ENCODE measurements around the gene KANTR.

KANTR gene

GRCh38 chrX:53084863-53085262 is 9.1 kb upstream of the KANTR start:
- no peak for TF ChIP-seq CTCF (IDR thresholded peaks at IDR 0.05; ENCODE audit: low read length)
- no peak for TF ChIP-seq EZH2 (optimal IDR thresholded peaks at IDR 0.05; ENCODE audit: low read depth, low read length)
- TF ChIP-seq EZH2phosphoT487 (IDR thresholded peaks at IDR 0.05; ENCODE audit: low read length), result no peak
- Histone ChIP-seq H3K4me2 (ENCODE audit: low read depth, low read length) (no peak overlapping the region), H4K20me1 (ENCODE audit: insufficient read depth, low read length) (no peaks in the 10 kb centered on the region), H3K9ac (ENCODE audit: low read length) (no peak overlapping the region), H3K79me2 (ENCODE audit: low read length) (no peaks in the 10 kb centered on the region), H3F3A (ENCODE audit: insufficient read depth, low read length) (no peaks in the 10 kb centered on the region), H3K27me3 (replicated peaks; ENCODE audit: insufficient read depth, low read length) (no peaks in the 10 kb centered on the region), H3K36me3 (replicated peaks; ENCODE audit: insufficient read depth, low read length) (no peaks in the 10 kb centered on the region), H3K4me3 (ENCODE audit: low read length) (no peak overlapping the region), H3K4me1 (ENCODE audit: low read length) (no peaks in the 10 kb centered on the region), H3K9me3 (replicated peaks; ENCODE audit: insufficient read depth, low read length) (no peaks in the 10 kb centered on the region), H2AFZ (ENCODE audit: low read length) (no peak overlapping the region), H3K27ac (ENCODE audit: low read length) (no peak overlapping the region), H3K9me2 (replicated peaks; ENCODE audit: insufficient read depth, low read length) (no peaks in the 10 kb centered on the region)
- DNase-seq, result no peak

DNA sequence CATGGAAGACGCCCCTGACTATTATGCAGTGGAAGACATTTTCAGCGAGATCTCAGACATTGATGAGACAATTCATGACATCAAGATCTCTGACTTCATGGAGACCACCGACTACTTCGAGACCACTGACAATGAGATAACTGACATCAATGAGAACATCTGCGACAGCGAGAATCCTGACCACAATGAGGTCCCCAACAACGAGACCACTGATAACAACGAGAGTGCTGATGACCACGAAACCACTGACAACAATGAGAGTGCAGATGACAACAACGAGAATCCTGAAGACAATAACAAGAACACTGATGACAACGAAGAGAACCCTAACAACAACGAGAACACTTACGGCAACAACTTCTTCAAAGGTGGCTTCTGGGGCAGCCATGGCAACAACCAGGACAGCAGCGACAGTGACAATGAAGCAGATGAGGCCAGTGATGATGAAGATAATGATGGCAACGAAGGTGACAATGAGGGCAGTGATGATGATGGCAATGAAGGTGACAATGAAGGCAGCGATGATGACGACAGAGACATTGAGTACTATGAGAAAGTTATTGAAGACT is 8.2 kb upstream of the KANTR start:
- H3K27ac ChIP-seq (ENCODE audit: low read length), result no peak overlapping the region
- TF ChIP-seq EZH2 (optimal IDR thresholded peaks at IDR 0.05; ENCODE audit: low read depth, low read length) (no peak), CTCF (IDR thresholded peaks at IDR 0.05; ENCODE audit: low read length) (no peak), EZH2phosphoT487 (IDR thresholded peaks at IDR 0.05; ENCODE audit: low read length) (no peak)
- H3K4me3 ChIP-seq (ENCODE audit: low read length), result no peak overlapping the region
- H2AFZ ChIP-seq (ENCODE audit: low read length), result no peak overlapping the region
- no peaks in the 10 kb centered on the region for H3K36me3 ChIP-seq (replicated peaks; ENCODE audit: insufficient read depth, low read length)
- no peaks in the 10 kb centered on the region for H3K9me2 ChIP-seq (replicated peaks; ENCODE audit: insufficient read depth, low read length)
- no peak for DNase-seq
- no peaks in the 10 kb centered on the region for H3K4me1 ChIP-seq (ENCODE audit: low read length)
- H3K79me2 ChIP-seq (ENCODE audit: low read length), result no peaks in the 10 kb centered on the region
- no peaks in the 10 kb centered on the region for H3K27me3 ChIP-seq (replicated peaks; ENCODE audit: insufficient read depth, low read length)
- no peak overlapping the region for H3K4me2 ChIP-seq (ENCODE audit: low read depth, low read length)
- H3K9me3 ChIP-seq (replicated peaks; ENCODE audit: insufficient read depth, low read length), result no peaks in the 10 kb centered on the region
- no peaks in the 10 kb centered on the region for H4K20me1 ChIP-seq (ENCODE audit: insufficient read depth, low read length)
- H3K9ac ChIP-seq (ENCODE audit: low read length), result no peak overlapping the region
- H3F3A ChIP-seq (ENCODE audit: insufficient read depth, low read length), result no peaks in the 10 kb centered on the region

DNA sequence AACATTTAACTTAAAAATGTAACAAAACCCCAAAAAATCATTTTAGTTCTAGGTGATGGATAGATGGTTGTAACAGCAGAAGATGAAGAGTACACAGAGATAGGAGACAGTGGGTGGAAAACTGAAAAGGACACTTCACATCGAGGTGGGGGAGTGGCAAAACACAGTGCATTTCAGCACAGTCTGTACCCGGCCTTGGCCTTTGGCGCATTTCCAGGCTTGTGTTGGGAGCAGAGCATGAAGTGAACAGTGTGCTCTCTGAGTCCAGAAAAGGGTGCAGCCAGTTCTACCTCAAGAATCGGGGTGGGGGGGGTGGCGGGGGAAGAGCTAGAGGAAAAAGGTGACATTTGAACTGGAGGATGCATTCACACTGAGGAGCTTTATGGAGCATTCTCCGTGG is 7.5 kb upstream of the KANTR start:
- Histone ChIP-seq H3K27ac (ENCODE audit: low read length) (no peak overlapping the region), H3K4me1 (ENCODE audit: low read length) (no peaks in the 10 kb centered on the region), H3K4me3 (ENCODE audit: low read length) (no peak overlapping the region), H3K36me3 (replicated peaks; ENCODE audit: insufficient read depth, low read length) (no peaks in the 10 kb centered on the region), H3K9me3 (replicated peaks; ENCODE audit: insufficient read depth, low read length) (no peaks in the 10 kb centered on the region), H4K20me1 (ENCODE audit: insufficient read depth, low read length) (no peaks in the 10 kb centered on the region), H3K4me2 (ENCODE audit: low read depth, low read length) (no peak overlapping the region), H3K9me2 (replicated peaks; ENCODE audit: insufficient read depth, low read length) (no peaks in the 10 kb centered on the region), H3F3A (ENCODE audit: insufficient read depth, low read length) (no peaks in the 10 kb centered on the region), H3K27me3 (replicated peaks; ENCODE audit: insufficient read depth, low read length) (no peaks in the 10 kb centered on the region), H2AFZ (ENCODE audit: low read length) (no peak overlapping the region), H3K79me2 (ENCODE audit: low read length) (no peaks in the 10 kb centered on the region), H3K9ac (ENCODE audit: low read length) (no peak overlapping the region)
- no peak for DNase-seq
- no peak for TF ChIP-seq EZH2phosphoT487 (IDR thresholded peaks at IDR 0.05; ENCODE audit: low read length)
- TF ChIP-seq EZH2 (optimal IDR thresholded peaks at IDR 0.05; ENCODE audit: low read depth, low read length), result no peak
- no peak for TF ChIP-seq CTCF (IDR thresholded peaks at IDR 0.05; ENCODE audit: low read length)

All from MM.1S (cell line).